Type B pancreatic cell (in vitro differentiated cells): ENCODE data around the gene PCBD1. TPM values are rescaled to one million over a fixed set of nuclear protein-coding genes. Genes with fewer than 3 reads are reported as not detected.

ENCODE experiments used
- DNase-seq: peaks from one replicate; pipeline ENCODE4 v3.0.0; 2021; ENCODE audit warnings: mixed read lengths; ENCODE audit not compliant: unreplicated experiment; ENCODE audit errors: extremely low spot score
- H3K27ac Mint-ChIP-seq: 2 replicates; pipeline ENCODE4 v1.8.0; 2021; ENCODE audit warnings: mild to moderate bottlenecking, mixed read lengths
- H3K27me3 Mint-ChIP-seq: 2 replicates; pipeline ENCODE4 v1.8.0; 2021; ENCODE audit warnings: mixed read lengths
- H3K36me3 Mint-ChIP-seq: 2 replicates; pipeline ENCODE4 v1.8.0; 2021; ENCODE audit warnings: mixed read lengths
- H3K4me1 Mint-ChIP-seq: one replicate; pipeline ENCODE4 v1.8.0; 2021; ENCODE audit warnings: mixed read lengths; ENCODE audit not compliant: unreplicated experiment
- H3K4me3 Mint-ChIP-seq: 2 replicates; pipeline ENCODE4 v1.8.0; 2021; ENCODE audit warnings: mild to moderate bottlenecking, mixed read lengths
- H3K9me3 Mint-ChIP-seq: 2 replicates; pipeline ENCODE4 v1.8.0; 2021; ENCODE audit warnings: mixed read lengths
- total RNA-seq: library from RNA; stranded (reverse); gene quantifications from 2 replicates; pipeline ENCODE4 v1.2.1, GENCODE V29; 2021; ENCODE audit warnings: low replicate concordance
- TF ChIP-seq, protein P1 (sequence below): fragments of 200-600 bp; sonication (generic); conservative IDR thresholded peaks from 2 replicates; pipeline ENCODE4 v1.5.0; 2021; ENCODE audit warnings: antibody characterized with exemption, mild to moderate bottlenecking

Gene PCBD1
- total RNA-seq, 1 donor from 2014 or later, result 84.1 TPM

DNA sequence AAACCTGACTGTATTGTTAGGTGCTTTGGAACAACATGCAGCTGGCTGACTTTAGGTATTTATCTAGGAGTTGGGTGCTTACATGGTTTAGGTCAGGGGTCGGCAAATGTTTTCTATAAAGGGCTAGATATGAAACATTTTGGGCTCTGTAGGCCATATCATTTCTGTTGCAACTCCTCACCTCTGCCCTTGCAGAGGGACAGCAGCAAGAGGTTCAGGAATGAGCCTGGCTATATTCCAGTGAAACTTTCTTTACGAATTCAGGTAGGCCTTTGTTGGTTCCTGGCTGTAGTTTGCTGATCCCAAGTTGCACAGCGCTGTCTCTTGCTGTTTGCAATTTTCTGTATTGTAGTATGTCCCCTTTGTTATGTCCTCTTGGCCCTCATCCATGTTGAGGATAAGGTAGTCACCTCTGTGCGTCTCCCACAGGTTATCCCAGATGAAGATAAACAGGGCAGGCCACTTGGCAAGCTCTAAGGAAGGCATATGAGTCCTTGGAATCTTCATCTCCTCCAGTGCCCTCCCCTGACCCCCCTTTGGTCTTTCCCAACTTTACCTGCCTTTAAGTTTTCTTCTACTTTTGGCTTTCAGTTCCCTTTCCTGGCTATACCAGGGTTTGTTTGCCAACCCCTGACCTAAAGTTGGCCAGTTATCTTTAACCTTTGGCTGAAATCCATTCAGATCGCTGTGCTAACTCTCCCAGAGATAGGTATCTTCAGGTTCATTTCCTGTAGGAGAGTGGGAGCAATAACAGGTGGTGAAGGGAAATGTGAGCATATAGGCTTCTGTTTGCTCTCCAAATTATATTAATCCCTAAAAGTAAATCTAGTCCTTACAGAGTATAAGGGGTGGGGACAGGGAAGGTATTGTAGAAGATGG is 36.5 kb downstream of the PCBD1 start:
- H3K27ac Mint-ChIP-seq, result no peak overlapping the region

DNA sequence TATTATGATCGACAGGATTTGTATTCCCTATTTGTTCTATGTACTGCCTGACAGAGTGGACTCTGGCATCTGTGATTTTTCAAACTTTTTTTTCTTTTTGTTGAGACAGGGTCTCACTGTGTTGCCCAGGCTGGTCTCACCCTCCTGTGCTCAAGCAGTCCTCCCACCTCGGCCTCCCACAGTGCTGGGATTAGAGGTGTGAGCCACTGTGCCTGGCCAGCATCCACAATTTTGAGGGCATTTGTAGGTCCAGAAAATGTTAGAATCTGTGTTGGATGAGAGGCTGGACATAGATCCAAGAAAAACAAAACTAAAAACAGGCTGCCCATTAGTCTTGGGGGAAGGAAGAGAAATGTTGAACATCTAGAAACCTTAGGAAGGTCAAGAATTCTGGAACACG is 38.3 kb downstream of the PCBD1 start:
- Mint-ChIP-seq H3K27me3 (no peaks in the 10 kb centered on the region), H3K4me1 (peaks cover 13% of the 10 kb centered on the region), H3K36me3 (peaks cover 32% of the 10 kb centered on the region), H3K4me3 (no peak overlapping the region), H3K27ac (no peak overlapping the region), H3K9me3 (no peaks in the 10 kb centered on the region)
- TF ChIP-seq, protein P1, sequence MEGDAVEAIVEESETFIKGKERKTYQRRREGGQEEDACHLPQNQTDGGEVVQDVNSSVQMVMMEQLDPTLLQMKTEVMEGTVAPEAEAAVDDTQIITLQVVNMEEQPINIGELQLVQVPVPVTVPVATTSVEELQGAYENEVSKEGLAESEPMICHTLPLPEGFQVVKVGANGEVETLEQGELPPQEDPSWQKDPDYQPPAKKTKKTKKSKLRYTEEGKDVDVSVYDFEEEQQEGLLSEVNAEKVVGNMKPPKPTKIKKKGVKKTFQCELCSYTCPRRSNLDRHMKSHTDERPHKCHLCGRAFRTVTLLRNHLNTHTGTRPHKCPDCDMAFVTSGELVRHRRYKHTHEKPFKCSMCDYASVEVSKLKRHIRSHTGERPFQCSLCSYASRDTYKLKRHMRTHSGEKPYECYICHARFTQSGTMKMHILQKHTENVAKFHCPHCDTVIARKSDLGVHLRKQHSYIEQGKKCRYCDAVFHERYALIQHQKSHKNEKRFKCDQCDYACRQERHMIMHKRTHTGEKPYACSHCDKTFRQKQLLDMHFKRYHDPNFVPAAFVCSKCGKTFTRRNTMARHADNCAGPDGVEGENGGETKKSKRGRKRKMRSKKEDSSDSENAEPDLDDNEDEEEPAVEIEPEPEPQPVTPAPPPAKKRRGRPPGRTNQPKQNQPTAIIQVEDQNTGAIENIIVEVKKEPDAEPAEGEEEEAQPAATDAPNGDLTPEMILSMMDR, result no peak
- no peak for DNase-seq

More for the DNA sequence above, 36.5 kb downstream of the PCBD1 start:
- DNase-seq, result no peak
- Mint-ChIP-seq H3K4me1 (peaks cover 13% of the 10 kb centered on the region), H3K4me3 (no peak overlapping the region), H3K9me3 (no peaks in the 10 kb centered on the region), H3K36me3 (peaks cover 29% of the 10 kb centered on the region), H3K27me3 (no peaks in the 10 kb centered on the region)
- TF ChIP-seq, protein P1, result no peak

DNA sequence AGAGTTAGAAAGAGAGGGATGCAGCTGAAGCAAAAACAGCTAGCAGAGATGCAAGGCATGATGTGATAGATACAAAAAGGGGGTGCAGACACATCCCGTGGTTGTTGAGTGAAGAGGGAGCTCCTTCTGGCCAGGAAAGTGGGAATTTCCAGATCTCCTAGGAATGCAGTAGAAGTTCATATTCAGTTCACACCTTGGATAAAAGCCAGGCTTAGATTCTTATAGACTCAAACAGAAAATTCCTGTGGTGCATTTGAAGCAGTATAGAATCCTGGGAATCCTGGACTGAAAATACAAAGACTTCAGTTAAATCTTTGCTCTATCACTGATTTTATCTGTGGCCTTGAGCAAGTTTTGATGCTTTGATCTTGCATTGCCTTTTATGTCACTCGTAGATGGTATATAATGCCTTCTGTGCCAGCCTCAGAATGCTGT is 38.8 kb downstream of the PCBD1 start:
- TF ChIP-seq, protein P1, result no peak
- Mint-ChIP-seq H3K27ac (no peak overlapping the region), H3K4me1 (peaks cover 13% of the 10 kb centered on the region), H3K4me3 (no peak overlapping the region), H3K36me3 (peaks cover 28% of the 10 kb centered on the region), H3K9me3 (no peaks in the 10 kb centered on the region), H3K27me3 (no peaks in the 10 kb centered on the region)
- no peak for DNase-seq

DNA sequence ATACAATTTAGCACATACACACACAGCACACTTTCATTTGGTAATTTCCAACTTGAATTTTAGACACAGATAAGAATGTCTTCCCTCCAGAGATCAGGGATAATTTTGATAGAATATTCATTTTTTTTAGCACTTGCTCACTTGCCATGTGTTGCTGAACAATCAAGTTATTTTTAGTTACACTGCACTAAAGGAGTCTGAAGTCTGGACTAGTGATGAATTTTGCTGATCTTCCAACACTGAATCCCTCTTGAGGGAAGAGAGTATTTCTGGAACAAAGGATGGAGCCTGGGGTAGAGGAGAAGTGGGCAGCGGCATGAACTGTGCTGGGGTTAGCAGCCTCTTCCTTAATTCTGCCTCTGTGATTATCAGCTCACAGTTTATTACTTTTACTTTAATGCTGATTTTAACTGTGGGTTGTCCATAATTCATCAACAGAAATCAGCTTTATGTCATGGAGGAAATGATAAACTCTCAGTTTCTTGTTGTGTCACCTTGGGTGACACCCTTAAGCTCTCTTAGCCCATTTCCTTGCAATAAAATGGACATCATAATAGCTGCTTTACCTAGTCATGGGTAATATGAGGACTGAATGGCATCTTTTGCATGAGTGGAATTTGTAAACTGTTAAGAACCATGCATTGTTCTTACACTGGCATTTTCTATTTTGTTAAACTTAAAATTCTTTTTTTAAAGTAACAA is 40.6 kb downstream of the PCBD1 start:
- no peak overlapping the region for H3K27ac Mint-ChIP-seq
- no peaks in the 10 kb centered on the region for H3K27me3 Mint-ChIP-seq
- H3K36me3 Mint-ChIP-seq, result peaks cover 31% of the 10 kb centered on the region
- peaks cover 13% of the 10 kb centered on the region for H3K4me1 Mint-ChIP-seq
- H3K4me3 Mint-ChIP-seq, result no peak overlapping the region
- no peak for DNase-seq
- H3K9me3 Mint-ChIP-seq, result no peaks in the 10 kb centered on the region
- TF ChIP-seq, protein P1, result no peak

DNA sequence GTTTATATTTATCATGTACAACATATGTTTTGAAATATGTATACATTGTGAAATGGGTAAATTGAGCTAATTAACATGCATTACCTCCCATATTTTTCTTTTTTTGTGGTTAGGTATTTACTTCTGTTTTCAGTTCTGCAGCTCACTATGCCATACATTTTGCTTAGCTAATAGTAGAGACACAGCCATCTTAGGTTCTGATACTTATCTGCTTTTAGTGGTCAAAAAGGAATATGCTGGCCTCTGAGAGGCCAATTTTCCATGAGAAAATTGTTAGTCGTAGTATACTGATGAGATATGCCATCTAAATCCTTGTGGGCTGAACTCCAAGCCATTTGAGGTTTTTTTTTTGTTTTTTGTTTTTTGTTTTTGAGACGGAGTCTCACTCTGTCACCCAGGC is 41.6 kb downstream of the PCBD1 start:
- no peak overlapping the region for H3K4me3 Mint-ChIP-seq
- H3K36me3 Mint-ChIP-seq, result peaks cover 37% of the 10 kb centered on the region
- no peaks in the 10 kb centered on the region for H3K9me3 Mint-ChIP-seq

More for the DNA sequence above, 41.6 kb downstream of the PCBD1 start:
- Mint-ChIP-seq H3K27ac (no peak overlapping the region), H3K4me1 (peaks cover 13% of the 10 kb centered on the region), H3K27me3 (no peaks in the 10 kb centered on the region)
- TF ChIP-seq, protein P1, result no peak
- DNase-seq, result no peak
